Skeletal muscle tissue (tissue), 4 donors: ENCODE results near the gene SCUBE1. TPM values are rescaled to one million over a fixed set of nuclear protein-coding genes. Genes with fewer than 3 reads are reported as not detected.

Experiments
- H3K27ac ChIP-seq: one replicate; pipeline ENCODE4 v1.7.0; 2013; ENCODE audit warnings: mild to moderate bottlenecking, low read depth, low read length, inconsistent platforms
- H3K27me3 ChIP-seq, 3 donors: one replicate each; pipeline ENCODE4 v1.7.0; 2013; ENCODE audit warnings: low read length in 3 of 3; ENCODE audit not compliant: control insufficient read depth in 3 of 3, insufficient read depth in 3 of 3
- H3K36me3 ChIP-seq, 3 donors: one replicate each; pipeline ENCODE4 v1.7.0; 2013; ENCODE audit warnings: low read length in 3 of 3; ENCODE audit not compliant: control insufficient read depth in 3 of 3, insufficient read depth in 3 of 3
- H3K4me1 ChIP-seq, 3 donors: one replicate each; pipeline ENCODE4 v1.7.0; 2013; ENCODE audit warnings: low read length in 3 of 3, mild to moderate bottlenecking in 3 of 3; ENCODE audit not compliant: control insufficient read depth in 3 of 3, insufficient read depth in 3 of 3
- H3K4me3 ChIP-seq, 3 donors: one replicate each; pipeline ENCODE4 v1.7.0; 2013; ENCODE audit warnings: low read length in 3 of 3
- H3K9ac ChIP-seq, 3 donors: one replicate each; pipeline ENCODE4 v1.7.0; 2013; ENCODE audit warnings: low read length in 3 of 3, mild to moderate bottlenecking in 3 of 3, moderate library complexity in 2 of 3, low read depth in 1 of 3
- H3K9me3 ChIP-seq, 3 donors: one replicate each; pipeline ENCODE4 v1.7.0; 2013; ENCODE audit warnings: low read length in 3 of 3; ENCODE audit not compliant: control insufficient read depth in 3 of 3
- total RNA-seq: library from RNA; depleted of rRNA; stranded (reverse); fragments of >200 nt; gene quantifications from one replicate; pipeline ENCODE4 v1.2.3, GENCODE V29; 2014
- donor health status: Osteomylitis.

Gene SCUBE1
- total RNA-seq, 1 donor from 2014 or later: under 0.01 TPM

DNA sequence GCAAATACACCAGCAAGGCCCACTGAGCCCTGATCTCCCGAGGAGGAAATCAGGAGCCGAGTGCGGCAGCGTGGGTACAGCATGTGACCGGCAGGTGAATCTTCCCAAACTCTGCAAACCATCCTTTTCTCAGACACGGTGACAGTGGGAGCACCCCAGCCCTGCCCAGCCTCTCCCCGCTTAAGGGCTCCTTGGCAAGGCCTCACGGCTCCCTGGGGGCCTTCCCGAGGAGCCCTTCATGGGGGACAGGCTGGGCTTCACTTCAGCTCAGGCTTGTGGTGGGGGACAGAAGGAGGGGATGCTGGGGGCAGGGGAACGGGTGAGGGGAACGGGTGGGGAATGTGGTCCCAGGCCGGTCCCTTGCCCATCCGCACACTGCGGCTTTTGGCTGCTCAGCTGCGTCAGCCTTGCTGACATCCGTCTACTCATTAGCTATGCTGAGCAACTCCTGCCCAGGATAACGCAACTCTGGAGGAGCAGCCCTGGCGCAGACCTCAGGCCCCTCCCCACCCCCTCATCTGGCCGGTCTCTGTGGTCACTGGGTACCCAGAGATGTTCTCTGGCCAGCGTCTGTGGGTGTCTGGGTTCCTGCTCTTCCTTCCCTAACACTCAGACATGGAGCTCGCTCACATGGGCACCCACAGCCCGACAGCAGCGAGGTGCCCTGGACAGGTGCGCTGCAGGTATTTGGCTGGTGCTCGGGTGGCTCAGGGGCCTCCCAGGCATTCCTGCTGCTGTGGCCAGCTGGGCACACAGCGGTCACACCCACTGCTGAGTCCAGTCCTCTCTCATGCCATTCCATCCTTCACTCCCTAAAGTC lies 134.3 kb downstream of the SCUBE1 start:
- H3K9ac ChIP-seq: no peak overlapping the region
- no peaks in the 10 kb centered on the region for H3K36me3 ChIP-seq
- H3K9me3 ChIP-seq: no peaks in the 10 kb centered on the region
- H3K27ac ChIP-seq: no peak overlapping the region
- H3K4me3 ChIP-seq: no peak overlapping the region
- no peaks in the 10 kb centered on the region for H3K4me1 ChIP-seq
- peaks cover 7 to 26% (median 19%) of the 10 kb centered on the region in 3 donors for H3K27me3 ChIP-seq

DNA sequence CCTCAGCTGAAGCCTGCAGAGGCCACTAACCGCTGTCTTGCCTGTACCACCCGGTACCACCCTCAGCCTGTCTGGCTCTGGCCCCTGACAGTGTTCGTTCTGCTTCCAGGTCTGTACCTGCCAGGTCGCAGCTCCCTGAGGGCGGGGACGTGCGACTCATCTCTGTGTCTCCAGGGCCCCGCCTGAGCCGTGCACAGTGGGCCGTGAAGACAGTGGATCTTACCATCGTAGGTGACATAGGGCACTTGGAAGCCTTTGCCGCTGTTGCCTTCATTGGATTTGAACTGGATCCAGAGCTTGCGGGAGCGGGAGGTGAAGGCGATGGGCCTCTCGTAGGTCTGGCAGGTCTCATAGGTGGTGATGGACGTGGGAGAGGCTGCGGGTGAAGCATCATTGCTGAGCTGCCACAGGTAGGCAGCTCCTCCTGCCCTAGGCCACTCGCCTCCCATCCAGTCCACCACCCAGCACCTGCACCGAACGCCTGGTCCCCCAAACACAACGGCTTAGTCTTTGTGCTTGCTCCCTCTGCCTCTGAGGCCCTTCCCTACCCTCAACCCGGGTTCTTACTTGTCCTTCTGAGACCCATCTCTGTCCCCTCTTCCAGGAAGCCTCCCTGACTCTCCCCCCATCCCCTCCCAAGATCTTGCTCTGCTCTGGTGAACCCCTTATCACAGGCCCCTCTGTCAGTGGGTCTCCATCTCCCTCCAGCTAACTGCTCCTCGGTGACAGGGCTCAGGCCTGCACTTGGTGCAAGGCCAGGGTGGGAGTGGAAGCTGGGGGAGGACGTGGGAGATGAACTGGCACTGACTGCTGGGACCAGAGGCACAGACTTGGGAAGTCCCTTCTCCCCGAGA lies 135.1 kb downstream of the SCUBE1 start:
- H3K4me1 ChIP-seq: no peaks in the 10 kb centered on the region
- no peaks in the 10 kb centered on the region for H3K9me3 ChIP-seq
- no peaks in the 10 kb centered on the region for H3K36me3 ChIP-seq
- no peak overlapping the region for H3K27ac ChIP-seq
- H3K9ac ChIP-seq: no peak overlapping the region
- H3K27me3 ChIP-seq: peaks cover 7 to 26% (median 24%) of the 10 kb centered on the region in 3 donors
- H3K4me3 ChIP-seq: no peak overlapping the region

DNA sequence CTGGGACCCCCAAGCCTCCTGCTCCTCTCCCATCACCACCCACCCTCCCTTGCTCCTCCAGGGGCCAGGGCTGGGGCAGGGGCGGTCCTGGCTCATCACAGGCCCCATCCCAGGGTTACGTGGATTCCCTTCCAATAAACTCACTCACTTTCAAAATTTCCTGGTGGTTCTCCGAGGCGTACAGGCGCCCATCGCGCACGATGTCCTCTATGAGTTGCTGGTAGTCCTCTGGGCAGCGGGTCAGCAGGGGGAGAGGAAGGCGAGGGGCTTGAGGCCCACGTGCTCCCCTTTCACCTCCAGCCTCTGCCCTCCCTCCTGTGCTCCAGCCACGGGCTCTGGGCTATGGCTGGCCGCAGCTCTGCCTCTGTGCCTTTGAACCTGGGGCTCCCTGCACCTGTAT lies 135.8 kb downstream of the SCUBE1 start:
- peaks cover 7 to 28% (median 26%) of the 10 kb centered on the region in 3 donors for H3K27me3 ChIP-seq
- H3K36me3 ChIP-seq: no peaks in the 10 kb centered on the region
- H3K9me3 ChIP-seq: no peaks in the 10 kb centered on the region
- no peak overlapping the region for H3K9ac ChIP-seq
- no peak overlapping the region for H3K27ac ChIP-seq
- H3K4me1 ChIP-seq: no peaks in the 10 kb centered on the region
- no peak overlapping the region for H3K4me3 ChIP-seq

DNA sequence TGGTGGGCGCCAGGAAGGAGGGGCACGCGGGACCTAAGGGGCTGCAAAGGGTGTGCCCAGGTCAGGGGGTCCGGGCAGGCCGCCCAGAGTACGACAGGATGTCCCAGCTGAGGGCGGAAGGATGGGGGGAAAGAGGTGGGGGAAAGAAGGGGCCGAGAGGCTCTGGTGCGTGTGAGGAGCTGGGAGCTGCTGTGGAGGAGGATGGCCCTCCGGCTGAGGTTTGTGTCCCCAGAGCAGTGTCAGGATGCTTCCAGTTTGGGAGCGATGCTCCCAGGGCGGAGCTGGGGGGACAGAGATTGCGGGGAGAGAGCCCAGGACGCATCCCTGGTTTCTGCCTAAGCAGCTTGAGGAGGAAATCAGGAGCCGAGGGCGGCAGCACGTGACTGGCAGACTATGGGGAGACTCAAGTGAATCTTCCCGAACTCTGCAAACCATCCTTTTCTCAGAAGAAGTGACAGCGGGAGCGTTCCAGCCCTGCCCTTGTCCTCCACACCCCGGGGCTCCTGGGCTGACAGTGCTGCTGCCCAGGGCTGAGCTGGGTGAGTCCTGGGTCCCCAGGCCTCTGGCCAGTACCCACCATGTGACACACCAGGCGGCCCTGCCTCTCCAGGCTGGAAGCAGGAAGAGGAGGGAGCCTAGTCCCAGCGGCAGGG lies 136.5 kb downstream of the SCUBE1 start:
- H3K36me3 ChIP-seq: no peaks in the 10 kb centered on the region

DNA sequence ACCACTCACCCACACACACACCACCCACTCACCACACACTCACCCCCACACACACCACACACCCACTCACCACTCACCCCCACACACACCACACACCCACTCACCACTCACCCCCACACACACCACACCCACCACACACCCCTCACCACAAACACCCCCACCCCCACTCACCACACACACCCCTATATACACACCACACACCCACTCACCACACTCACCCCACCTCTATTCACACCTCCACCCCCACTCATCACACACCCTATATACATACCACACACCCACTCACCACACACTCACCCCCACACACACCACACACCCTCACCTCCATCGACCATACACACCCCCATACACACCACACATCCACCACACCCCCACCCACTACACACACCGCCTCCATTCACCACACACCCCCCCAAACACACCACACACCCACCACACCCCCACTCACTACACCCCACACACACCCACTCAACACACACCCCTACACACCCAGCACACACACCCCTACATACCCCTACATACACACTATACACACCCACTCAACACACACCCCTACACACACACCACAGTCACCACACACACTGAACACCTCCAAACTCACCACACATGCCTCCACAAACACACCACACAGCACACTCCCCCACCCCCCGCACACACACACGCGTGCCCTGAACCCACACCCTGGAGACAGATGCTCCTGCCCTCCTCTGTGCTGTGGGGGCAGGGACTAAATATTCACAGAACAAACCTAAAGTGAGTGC lies 137.2 kb downstream of the SCUBE1 start:
- Histone ChIP-seq H3K36me3 (no peaks in the 10 kb centered on the region), H3K27me3 (peaks cover 7 to 33% (median 26%) of the 10 kb centered on the region in 3 donors), H3K9ac (no peak overlapping the region), H3K27ac (no peak overlapping the region), H3K4me3 (no peak overlapping the region), H3K4me1 (no peaks in the 10 kb centered on the region), H3K9me3 (no peaks in the 10 kb centered on the region)

More for the DNA sequence above, 136.5 kb downstream of the SCUBE1 start:
- H3K27me3 ChIP-seq: peaks cover 7 to 31% (median 26%) of the 10 kb centered on the region in 3 donors
- no peaks in the 10 kb centered on the region for H3K9me3 ChIP-seq
- no peaks in the 10 kb centered on the region for H3K4me1 ChIP-seq
- H3K4me3 ChIP-seq: no peak overlapping the region
- H3K27ac ChIP-seq: no peak overlapping the region
- H3K9ac ChIP-seq: no peak overlapping the region

DNA sequence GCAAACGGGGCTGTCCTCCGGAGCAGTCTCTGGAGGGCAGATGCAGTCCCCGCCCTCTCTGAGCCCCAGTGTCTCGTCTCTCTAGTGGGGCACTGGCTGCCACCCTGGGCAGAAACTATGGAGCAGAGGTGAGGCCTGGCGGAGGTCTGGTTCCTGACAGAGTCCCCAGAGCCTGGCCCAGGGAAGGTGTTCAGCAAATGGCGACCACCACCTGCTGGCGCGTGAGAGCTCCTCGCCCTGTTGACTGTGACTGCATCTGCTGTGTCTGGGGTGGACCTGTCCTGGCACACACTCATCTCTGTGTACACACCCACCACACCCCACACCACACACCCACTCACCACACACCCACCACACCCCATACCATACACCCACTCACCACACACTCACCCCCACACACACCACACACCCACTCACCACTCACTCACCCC lies 137.9 kb downstream of the SCUBE1 start:
- no peaks in the 10 kb centered on the region for H3K9me3 ChIP-seq
- H3K9ac ChIP-seq: no peak overlapping the region
- H3K4me3 ChIP-seq: no peak overlapping the region
- H3K27me3 ChIP-seq: peaks cover 7 to 37% (median 31%) of the 10 kb centered on the region in 3 donors
- no peaks in the 10 kb centered on the region for H3K36me3 ChIP-seq
- H3K27ac ChIP-seq: no peak overlapping the region
- no peaks in the 10 kb centered on the region for H3K4me1 ChIP-seq

DNA sequence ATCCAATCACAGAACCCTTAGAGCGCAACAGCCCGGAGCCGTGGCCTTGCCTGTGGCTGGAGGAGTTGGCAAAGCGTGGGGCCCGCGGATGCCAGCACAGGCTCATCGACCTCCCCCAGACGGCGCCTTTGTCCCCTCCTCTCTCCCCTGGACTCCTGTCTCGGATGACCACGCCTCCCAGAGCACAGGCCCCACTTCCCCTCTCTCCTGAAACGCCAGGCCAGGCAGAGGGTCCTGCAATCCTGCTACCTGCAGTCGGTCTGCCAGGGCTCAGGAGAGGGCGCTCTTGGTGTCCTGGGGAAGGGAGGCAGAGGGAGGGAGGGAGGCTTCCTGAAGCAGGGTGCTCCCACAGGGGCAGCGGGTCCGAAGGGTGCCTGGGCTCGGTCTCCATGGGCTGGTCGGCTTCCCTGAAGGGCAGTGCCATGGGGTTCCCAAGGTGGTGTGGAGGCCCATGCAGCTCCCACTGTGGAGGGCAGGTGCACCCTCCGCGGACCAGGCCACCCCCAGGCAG lies 139.6 kb downstream of the SCUBE1 start:
- Histone ChIP-seq H3K9me3 (no peaks in the 10 kb centered on the region), H3K36me3 (no peaks in the 10 kb centered on the region), H3K4me1 (no peaks in the 10 kb centered on the region), H3K9ac (no peak overlapping the region), H3K27me3 (peaks cover 23 to 54% (median 43%) of the 10 kb centered on the region in 3 donors), H3K4me3 (no peak overlapping the region), H3K27ac (no peak overlapping the region)

DNA sequence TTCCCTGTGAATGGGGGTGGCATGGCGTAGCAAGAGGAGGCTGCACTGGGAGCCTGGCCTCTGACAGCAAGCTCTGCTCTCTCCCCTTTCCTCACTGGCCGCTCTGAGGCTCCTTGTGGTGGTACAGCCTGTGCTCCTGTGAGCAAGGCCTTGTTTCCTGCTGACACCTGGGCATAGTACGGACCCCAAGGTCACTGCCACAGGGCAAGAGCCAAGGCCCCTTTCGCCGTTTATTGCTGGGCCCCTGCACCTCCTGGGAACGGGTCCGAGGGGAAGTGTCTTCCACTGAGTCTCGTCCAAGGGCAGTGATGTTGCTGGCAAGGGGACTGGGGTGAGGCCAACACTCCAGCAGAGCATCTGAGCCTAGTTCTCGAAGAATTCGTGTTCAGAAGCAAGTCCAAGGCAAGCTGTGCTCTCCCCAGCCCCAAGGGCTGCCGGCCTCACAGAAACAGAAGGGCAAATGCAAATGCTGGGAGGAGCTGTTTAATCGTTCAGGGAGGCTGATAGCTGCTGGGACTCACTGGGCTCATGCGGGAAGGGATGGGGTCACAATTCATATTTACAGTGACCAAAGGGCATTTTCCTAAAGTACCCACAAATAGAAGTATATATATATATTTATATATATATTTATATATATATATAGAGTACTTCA lies 140.3 kb downstream of the SCUBE1 start:
- H3K9ac ChIP-seq: no peak overlapping the region
- peaks cover 26 to 55% (median 47%) of the 10 kb centered on the region in 3 donors for H3K27me3 ChIP-seq
- no peaks in the 10 kb centered on the region for H3K4me1 ChIP-seq
- no peaks in the 10 kb centered on the region for H3K36me3 ChIP-seq
- H3K9me3 ChIP-seq: no peaks in the 10 kb centered on the region
- no peak overlapping the region for H3K27ac ChIP-seq
- H3K4me3 ChIP-seq: no peak overlapping the region

DNA sequence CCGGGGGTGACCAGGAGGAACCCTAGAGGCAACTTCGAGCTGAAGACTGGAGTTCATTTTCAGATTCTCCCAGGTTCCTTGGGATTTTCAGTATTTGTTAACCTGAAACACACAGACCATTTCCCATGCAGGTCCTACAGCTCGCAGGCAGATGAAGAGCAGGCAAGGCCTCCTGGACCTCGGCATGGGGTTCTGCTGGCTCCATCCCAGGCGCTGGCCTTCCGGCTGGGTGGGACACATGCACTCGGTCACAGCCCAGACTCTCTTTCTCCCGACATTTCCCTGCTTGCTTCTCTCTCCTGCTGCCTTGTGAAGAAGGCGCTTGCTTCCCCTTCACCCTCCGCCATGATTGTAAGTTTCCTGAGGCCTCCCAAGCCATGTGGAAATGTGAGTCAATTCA lies 140.8 kb downstream of the SCUBE1 start:
- H3K4me1 ChIP-seq: peaks cover 0 to 3% (median 0%) of the 10 kb centered on the region in 3 donors

More for the DNA sequence above, 140.8 kb downstream of the SCUBE1 start:
- no peak overlapping the region for H3K4me3 ChIP-seq
- no peak overlapping the region for H3K27ac ChIP-seq
- H3K9me3 ChIP-seq: no peaks in the 10 kb centered on the region
- no peaks in the 10 kb centered on the region for H3K36me3 ChIP-seq
- no peak overlapping the region for H3K9ac ChIP-seq
- H3K27me3 ChIP-seq: peaks cover 31 to 51% (median 50%) of the 10 kb centered on the region in 3 donors
